Adrenal gland (tissue), 12 donors: ENCODE data around the gene RNF146. TPM values are rescaled to one million over a fixed set of nuclear protein-coding genes. Genes with fewer than 3 reads are reported as not detected.

ENCODE experiments used
- DNase-seq, 7 donors: peaks; one replicate each; pipeline ENCODE4 v3.0.0-alpha.2; 2019 to 2020
- H3K27ac ChIP-seq, 5 donors: fragments of 200-600 bp; sonication (generic) in 4 of 5; 1 replicate in 3 of 5; 2 replicates in 2 of 5; pipeline versions ENCODE4 v1.5.1 to v1.8.0; 2016 to 2020; ENCODE audit warnings: mild to moderate bottlenecking in 1 of 5
- H3K27me3 ChIP-seq: fragments of 200-600 bp; 2 replicates; pipeline ENCODE4 v1.8.0; 2021
- H3K36me3 ChIP-seq, 2 donors: fragments of 200-600 bp; replicated peaks in 1 of 2; 1 replicate in 1 of 2; 2 replicates in 1 of 2; pipeline versions ENCODE4 v1.5.1 to v1.8.0; 2018 to 2022
- H3K4me1 ChIP-seq, 2 donors: fragments of 200-600 bp; replicated peaks in 1 of 2; 1 replicate in 1 of 2; 2 replicates in 1 of 2; pipeline versions ENCODE4 v1.5.1 to v1.8.0; 2018 to 2021
- H3K4me3 ChIP-seq, 4 donors: fragments of 200-600 bp; sonication (generic) in 3 of 4; one replicate each; pipeline ENCODE4 v1.5.1; 2016 to 2018
- H3K9me3 ChIP-seq, 3 donors: fragments of 200-600 bp; sonication (generic) in 1 of 3; replicated peaks in 1 of 3; 1 replicate in 2 of 3; 2 replicates in 1 of 3; pipeline versions ENCODE4 v1.5.1 to v1.8.0; 2016 to 2021
- POLR2A ChIP-seq, 2 donors: fragments of 450-650 bp; IDR thresholded peaks; one replicate each; pipeline ENCODE4 v1.6.1; 2017; ENCODE audit warnings: antibody characterized with exemption in 2 of 2, mild to moderate bottlenecking in 2 of 2, moderate library complexity in 1 of 2
- WGBS, 4 donors: extraction: QIAGEN DNeasy Blood & Tissue Kit in 2 of 4; methylation state at CpG; one replicate each; pipeline versions ENCODE4 v1.1.5 to v1.1.7; 2013 to 2017; 5-methylcytosine and 5-hydroxymethylcytosine counted together
- intact Hi-C, 2 donors: fragments of 100-400 bp; cut with DNase I; formaldehyde crosslinking; loops; one replicate each; pipeline versions ENCODE4 v1.14.1 to v1.15.0; 2022 to 2023
- polyA plus RNA-seq, 3 donors: library from polyadenylated mRNA; stranded (reverse); fragments of 200-250 nt in 2 of 3; fragments of 350-450 nt in 1 of 3; fragmentation: Illumina TruSeq in 1 of 3; extraction: RNeasy Lipid Tissue Mini Kit (QIAGEN cat#74804) in 1 of 3; gene quantifications; one replicate each; pipeline ENCODE4 v1.2.3, GENCODE V29; 2013 to 2014
- total RNA-seq, 9 donors: library from RNA; depleted of rRNA in 4 of 9; stranded (reverse); fragments of >200 nt in 4 of 9; fragments of 120-200 nt in 1 of 9; fragmentation: NEBNext Ultra II Directional in 1 of 9; extraction: Animal tissue kit (Norgen Biotek cat#: 25700) in 1 of 9; gene quantifications; one replicate each; pipeline versions ENCODE4 v1.1.0 to v1.2.4, GENCODE V29; 2013 to 2023
- TF ChIP-seq, protein P1 (sequence below), 6 experiments: fragments of 450-650 bp in 4 of 6; fragments of 200-600 bp in 2 of 6; sonication (generic) in 1 of 6; IDR thresholded peaks; 1 replicate in 5 of 6; 2 replicates in 1 of 6; pipeline versions ENCODE4 v1.5.1 to v1.8.0; 2016 to 2021; ENCODE audit warnings: antibody characterized with exemption in 6 of 6, mild to moderate bottlenecking in 2 of 6, moderate library complexity in 1 of 6
- donor health status: healthy with polysubstance abuse.
- donor health status: Bipolar disorder and iron deficiency.
- donor health status: DM: yes; HTN: yes; CAD: no.
- donor health status: DM: no; HTN: no; CAD: no.
- donor health status: DM: no; HTN: no; CAD: no.
- donor health status: DM: yes; HTN: yes; CAD: no.

RNF146 gene
- total and polyA plus RNA-seq, 12 donors, result 25.6 to 59.3 (median 43.9) TPM

DNA sequence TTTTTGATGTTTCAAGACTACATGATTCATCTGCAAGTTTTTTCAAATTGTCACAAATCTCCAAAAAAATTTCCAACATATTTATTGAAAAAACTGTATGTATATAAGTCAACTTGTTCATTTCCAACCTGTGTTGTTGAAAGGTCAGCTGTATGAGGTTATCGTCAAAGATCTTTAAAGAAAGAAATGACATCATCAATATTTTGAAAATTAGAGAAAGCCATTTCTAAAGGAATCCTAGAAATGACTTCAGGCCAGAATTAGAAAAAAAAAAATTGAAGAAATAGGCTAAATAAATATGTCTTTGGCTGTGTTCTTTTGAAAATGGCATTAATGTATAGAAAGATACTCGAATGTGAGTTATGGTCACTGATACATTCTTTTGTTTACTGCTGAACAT is 6.8 kb downstream of the RNF146 start:
- DNase-seq, result no peak
- Histone ChIP-seq H3K36me3 (no peaks in the 10 kb centered on the region), H3K4me3 (no peak overlapping the region), H3K4me1 (peaks cover 13 to 54% of the 10 kb centered on the region in 2 donors), H3K27me3 (no peaks in the 10 kb centered on the region), H3K9me3 (no peaks in the 10 kb centered on the region), H3K27ac (no peak overlapping the region)
- TF ChIP-seq, protein P1, sequence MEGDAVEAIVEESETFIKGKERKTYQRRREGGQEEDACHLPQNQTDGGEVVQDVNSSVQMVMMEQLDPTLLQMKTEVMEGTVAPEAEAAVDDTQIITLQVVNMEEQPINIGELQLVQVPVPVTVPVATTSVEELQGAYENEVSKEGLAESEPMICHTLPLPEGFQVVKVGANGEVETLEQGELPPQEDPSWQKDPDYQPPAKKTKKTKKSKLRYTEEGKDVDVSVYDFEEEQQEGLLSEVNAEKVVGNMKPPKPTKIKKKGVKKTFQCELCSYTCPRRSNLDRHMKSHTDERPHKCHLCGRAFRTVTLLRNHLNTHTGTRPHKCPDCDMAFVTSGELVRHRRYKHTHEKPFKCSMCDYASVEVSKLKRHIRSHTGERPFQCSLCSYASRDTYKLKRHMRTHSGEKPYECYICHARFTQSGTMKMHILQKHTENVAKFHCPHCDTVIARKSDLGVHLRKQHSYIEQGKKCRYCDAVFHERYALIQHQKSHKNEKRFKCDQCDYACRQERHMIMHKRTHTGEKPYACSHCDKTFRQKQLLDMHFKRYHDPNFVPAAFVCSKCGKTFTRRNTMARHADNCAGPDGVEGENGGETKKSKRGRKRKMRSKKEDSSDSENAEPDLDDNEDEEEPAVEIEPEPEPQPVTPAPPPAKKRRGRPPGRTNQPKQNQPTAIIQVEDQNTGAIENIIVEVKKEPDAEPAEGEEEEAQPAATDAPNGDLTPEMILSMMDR (IDR thresholded peaks at IDR 0.05), result no peak
- no peak for TF ChIP-seq POLR2A (IDR thresholded peaks at IDR 0.05)
- 82 to 93% (median 88%) methylated on average over 2 of the region's 2 CpGs for WGBS, 4 donors
- intact Hi-C loops, result no loop called here

DNA sequence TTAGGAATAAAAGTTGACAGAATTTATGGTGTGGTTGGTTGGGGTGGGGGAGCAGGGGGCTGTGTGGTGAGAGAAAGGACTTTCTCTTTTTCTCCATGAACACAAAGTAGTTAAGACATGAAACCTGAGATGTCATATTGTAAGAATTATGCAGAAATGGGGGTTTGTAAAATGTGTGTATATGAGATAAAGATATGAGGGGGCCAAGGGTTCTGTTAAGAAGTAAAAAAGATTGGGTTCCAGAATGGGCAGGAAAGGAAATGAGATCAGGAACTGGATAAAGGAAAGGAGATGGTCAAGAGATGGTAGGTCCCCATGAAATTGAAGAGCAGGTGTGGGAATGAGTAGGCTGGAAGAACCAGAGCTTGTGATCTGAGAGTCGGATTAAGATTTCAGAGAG is 9.7 kb downstream of the RNF146 start:
- DNase-seq, result no peak
- Histone ChIP-seq H3K27ac (no peak overlapping the region), H3K36me3 (peaks cover 0 to 13% of the 10 kb centered on the region in 2 donors), H3K4me1 (peaks cover 0 to 35% of the 10 kb centered on the region in 2 donors), H3K27me3 (no peaks in the 10 kb centered on the region), H3K9me3 (no peaks in the 10 kb centered on the region), H3K4me3 (no peak overlapping the region)
- 91 to 98% (median 95%) methylated on average over 1 of the region's 1 CpG for WGBS, 4 donors
- intact Hi-C loops, result no loop called here
- TF ChIP-seq POLR2A (IDR thresholded peaks at IDR 0.05), result no peak
- TF ChIP-seq, protein P1 (IDR thresholded peaks at IDR 0.05), result no peak

DNA sequence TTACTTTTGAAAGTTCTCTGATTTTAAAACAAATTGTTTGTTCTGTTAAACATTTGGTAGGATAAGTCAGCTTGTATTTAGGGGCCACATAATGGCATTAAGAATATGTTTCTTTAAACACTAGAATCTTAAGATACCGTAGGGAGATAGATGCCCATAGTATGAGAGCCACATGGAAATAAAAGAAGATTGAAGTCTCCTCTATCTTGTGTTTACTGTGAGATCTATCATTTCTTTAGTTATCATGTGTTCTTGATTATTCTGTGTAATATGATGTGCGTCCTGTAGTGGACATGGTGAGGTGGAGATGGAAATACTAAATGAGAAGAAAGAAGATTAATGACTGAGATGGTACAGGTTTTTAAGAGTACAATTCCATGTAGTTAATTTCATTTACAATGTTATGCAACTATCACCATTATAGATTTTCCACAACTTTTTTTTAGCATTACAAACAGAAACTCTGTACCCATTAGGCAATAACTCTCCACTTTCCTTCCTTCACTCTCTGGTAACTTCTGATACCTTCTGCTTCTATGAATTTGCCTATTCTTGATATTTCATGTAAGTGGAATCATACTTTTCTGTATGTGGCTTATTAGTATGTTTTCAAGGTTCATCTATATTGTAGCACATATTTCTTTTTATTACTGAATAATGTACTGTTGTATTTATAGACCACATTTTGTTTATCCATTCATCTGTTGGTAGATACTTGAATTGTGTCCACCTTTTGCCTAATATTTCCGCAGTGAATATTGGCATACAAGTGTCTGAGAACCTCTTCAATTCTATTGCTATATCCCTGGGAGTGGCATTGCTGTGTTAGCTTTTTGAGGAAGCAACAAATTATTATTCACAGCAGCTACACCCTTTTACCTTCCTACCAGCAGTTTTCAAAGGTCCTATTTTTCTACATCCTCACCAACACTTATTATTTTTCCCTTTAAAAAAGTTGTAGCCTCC is 11.5 kb downstream of the RNF146 start:
- no peak for TF ChIP-seq POLR2A (IDR thresholded peaks at IDR 0.05)
- TF ChIP-seq, protein P1 (IDR thresholded peaks at IDR 0.05), result no peak

GRCh38 chr6:127279815-127280214 is 13.2 kb downstream of the RNF146 start:
- Histone ChIP-seq H3K36me3 (peaks cover 0 to 30% of the 10 kb centered on the region in 2 donors), H3K9me3 (no peaks in the 10 kb centered on the region), H3K4me1 (peaks cover 0 to 14% of the 10 kb centered on the region in 2 donors), H3K4me3 (no peak overlapping the region), H3K27me3 (no peaks in the 10 kb centered on the region), H3K27ac (no peak overlapping the region)
- DNase-seq, result no peak
- intact Hi-C loops, result no loop called here
- no peak for TF ChIP-seq POLR2A (IDR thresholded peaks at IDR 0.05)
- TF ChIP-seq, protein P1 (IDR thresholded peaks at IDR 0.05), result no peak
- WGBS, 4 donors, result 46 to 67% (median 53%) methylated on average over 1 of the region's 1 CpG

More for the DNA sequence above, 11.5 kb downstream of the RNF146 start:
- no peaks in the 10 kb centered on the region for H3K9me3 ChIP-seq
- H3K27ac ChIP-seq, result no peak overlapping the region
- WGBS, 4 donors, result 92 to 97% (median 96%) methylated on average over 3 of the region's 3 CpGs
- H3K4me3 ChIP-seq, result no peak overlapping the region
- H3K27me3 ChIP-seq, result no peaks in the 10 kb centered on the region
- no peak for DNase-seq
- intact Hi-C loops, result no loop called here
- peaks cover 0 to 30% of the 10 kb centered on the region in 2 donors for H3K36me3 ChIP-seq
- H3K4me1 ChIP-seq, result peaks cover 0 to 26% of the 10 kb centered on the region in 2 donors
